HepG2 (cell line): ENCODE measurements around the gene BAG5. TPM values are rescaled to one million over a fixed set of nuclear protein-coding genes. Genes with fewer than 3 reads are reported as not detected.
A peak's percentile ranks its signal among the peaks of the same experiment; 100 is the strongest.

Source experiments
- AHR ChIP-seq: IDR thresholded peaks from 2 replicates; pipeline ENCODE4 v1.6.1; 2018; ENCODE audit warnings: missing genetic modification reagents, missing compliant biosample characterization
- CC2D1A ChIP-seq: sonication (generic); formaldehyde crosslinking; IDR thresholded peaks from 2 replicates; pipeline ENCODE4 v1.8.1; 2023; ENCODE audit warnings: mild to moderate bottlenecking, missing genetic modification reagents
- CENPT ChIP-seq: sonication (generic); formaldehyde crosslinking; IDR thresholded peaks from 2 replicates; pipeline ENCODE4 v1.8.0; 2022; ENCODE audit warnings: low read depth, mild to moderate bottlenecking, moderate library complexity, missing genetic modification reagents
- CHD2 ChIP-seq: IDR thresholded peaks from 2 replicates; pipeline ENCODE4 v1.6.1; 2011; ENCODE audit warnings: low read depth, low read length, improper control_type of control experiment
- DR1 ChIP-seq: sonication (generic); formaldehyde crosslinking; IDR thresholded peaks from 2 replicates; pipeline ENCODE4 v1.8.0; 2021; ENCODE audit warnings: mild to moderate bottlenecking, missing genetic modification reagents, inconsistent platforms
- ERF ChIP-seq: IDR thresholded peaks from 2 replicates; pipeline ENCODE4 v1.6.1; 2018; ENCODE audit warnings: missing biosample characterization, missing genetic modification reagents
- ETV6 ChIP-seq: sonication (generic); formaldehyde crosslinking; conservative IDR thresholded peaks from 2 replicates; pipeline ENCODE4 v1.4.0; 2020; ENCODE audit warnings: missing genetic modification reagents
- EZH2 ChIP-seq: conservative IDR thresholded peaks from 2 replicates; pipeline ENCODE4 v1.6.1; 2012; ENCODE audit warnings: mild to moderate bottlenecking, low read depth, low read length, moderate library complexity
- FOXP1 ChIP-seq, 2 experiments: fragments of 450-650 bp in 1 of 2; IDR thresholded peaks; 2 replicates each; pipeline ENCODE4 v1.6.1; 2017 to 2018; ENCODE audit warnings: antibody characterized with exemption in 1 of 2
- GATAD2A ChIP-seq: IDR thresholded peaks from 2 replicates; pipeline ENCODE4 v1.6.1; 2016
- HNRNPUL1 ChIP-seq: fragments of 200-400 bp; formaldehyde crosslinking; IDR thresholded peaks from 2 replicates; pipeline ENCODE4 v1.6.1; 2017; ENCODE audit warnings: low read depth, mild to moderate bottlenecking, low read length, moderate library complexity
- KDM2A ChIP-seq: sonication (generic); formaldehyde crosslinking; IDR thresholded peaks from 2 replicates; pipeline ENCODE4 v1.4.0; 2020; ENCODE audit warnings: low read depth, missing genetic modification reagents, borderline replicate concordance
- KDM3A ChIP-seq: IDR thresholded peaks from 2 replicates; pipeline ENCODE4 v1.6.1; 2018; ENCODE audit warnings: low read depth, missing compliant biosample characterization
- MYC ChIP-seq: sonication (generic); formaldehyde crosslinking; IDR thresholded peaks from 2 replicates; pipeline ENCODE4 v1.9.0; 2021; ENCODE audit warnings: missing genetic modification reagents, borderline replicate concordance
- NFKBIZ ChIP-seq: IDR thresholded peaks from 2 replicates; pipeline ENCODE4 v1.6.1; 2018; ENCODE audit warnings: missing genetic modification reagents, missing compliant biosample characterization
- NKX3-1 ChIP-seq: sonication (generic); formaldehyde crosslinking; IDR thresholded peaks from 2 replicates; pipeline ENCODE4 v1.5.0; 2020; ENCODE audit warnings: missing genetic modification reagents
- POLR2AphosphoS2 ChIP-seq: IDR thresholded peaks from 2 replicates; pipeline ENCODE4 v1.6.1; 2011; ENCODE audit warnings: low read depth, low read length, improper control_type of control experiment
- SAP130 ChIP-seq: IDR thresholded peaks from 2 replicates; pipeline ENCODE4 v1.6.1; 2016; ENCODE audit warnings: low read depth
- ZBTB42 ChIP-seq: sonication (generic); formaldehyde crosslinking; IDR thresholded peaks from 2 replicates; pipeline ENCODE4 v1.5.0; 2020; ENCODE audit warnings: mild to moderate bottlenecking, missing genetic modification reagents
- ZNF552 ChIP-seq: sonication (generic); formaldehyde crosslinking; IDR thresholded peaks from 2 replicates; pipeline ENCODE4 v1.9.0; 2022; ENCODE audit warnings: missing genetic modification reagents, mild to moderate bottlenecking, borderline replicate concordance
- ZNF598 ChIP-seq: sonication (generic); formaldehyde crosslinking; IDR thresholded peaks from 2 replicates; pipeline ENCODE4 v1.5.1; 2020; ENCODE audit warnings: mild to moderate bottlenecking, missing genetic modification reagents, borderline replicate concordance
- polyA plus RNA-seq, 8 experiments: library from polyadenylated mRNA; depleted of rRNA in 3 of 8; stranded (reverse) in 7 of 8; unstranded in 1 of 8; fragments of >200 nt; fragmentation: Illumina TruSeq in 4 of 8; extraction: Trizol in 4 of 8; gene quantifications; 2 replicates each; pipeline versions ENCODE4 v1.2.1 to v1.2.3, GENCODE V29; 2011 to 2016; ENCODE audit warnings: low read depth in 4 of 8, missing spikeins in 1 of 8, mixed read lengths in 1 of 8; ENCODE audit not compliant: insufficient read depth in 1 of 8
- total RNA-seq, 5 experiments: library from RNA; depleted of rRNA; stranded (reverse); fragments of >200 nt; fragmentation: Illumina TruSeq; extraction: Trizol; gene quantifications; 2 replicates each; pipeline ENCODE4 v1.2.3, GENCODE V29; 2016; ENCODE audit warnings: low read depth in 1 of 5
- TF ChIP-seq, protein P1 (sequence below): sonication (generic); formaldehyde crosslinking; IDR thresholded peaks from 2 replicates; pipeline ENCODE4 v1.5.1; 2020; ENCODE audit warnings: missing genetic modification reagents, mild to moderate bottlenecking, borderline replicate concordance
- TF ChIP-seq, protein P2 (sequence below): sonication (generic); formaldehyde crosslinking; IDR thresholded peaks from 2 replicates; pipeline ENCODE4 v1.4.0; 2020; ENCODE audit warnings: missing genetic modification reagents
- TF ChIP-seq, protein P3 (sequence below): sonication (generic); formaldehyde crosslinking; IDR thresholded peaks from 2 replicates; pipeline ENCODE4 v1.9.0; 2022; ENCODE audit warnings: missing genetic modification reagents, mild to moderate bottlenecking, borderline replicate concordance

Gene BAG5
- total and polyA plus RNA-seq, 2 of the 13 experiments (the other 11 are each of a cell fraction or from before 2014, with no cell fraction given) = 3.5 to 21.0 TPM

- TF ChIP-seq, protein P1, sequence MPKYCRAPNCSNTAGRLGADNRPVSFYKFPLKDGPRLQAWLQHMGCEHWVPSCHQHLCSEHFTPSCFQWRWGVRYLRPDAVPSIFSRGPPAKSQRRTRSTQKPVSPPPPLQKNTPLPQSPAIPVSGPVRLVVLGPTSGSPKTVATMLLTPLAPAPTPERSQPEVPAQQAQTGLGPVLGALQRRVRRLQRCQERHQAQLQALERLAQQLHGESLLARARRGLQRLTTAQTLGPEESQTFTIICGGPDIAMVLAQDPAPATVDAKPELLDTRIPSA (CRISPR knock-in tag) = no peak
- TF ChIP-seq NKX3-1 (0 out of 2 replicates have a peak, but pooled peaks have one; percentile 40), KDM2A (CRISPR knock-in tag) (peak; percentile 74; the same call in 1 of the 2 replicates), HNRNPUL1 (no peak), ZBTB42 (CRISPR knock-in tag) (no peak), POLR2AphosphoS2 (no peak), AHR (CRISPR knock-in tag) (0 out of 2 replicates have a peak, but pooled peaks have one; percentile 23), SAP130 (CRISPR knock-in tag) (no peak), NFKBIZ (CRISPR knock-in tag) (no peak), ZNF552 (CRISPR knock-in tag) (no peak), ERF (CRISPR knock-in tag) (no peak), ZNF598 (CRISPR knock-in tag) (no peak), ETV6 (no peak), DR1 (CRISPR knock-in tag) (no peak), KDM3A (CRISPR knock-in tag) (0 out of 2 replicates have a peak, but pooled peaks have one; percentile 59), CHD2 (no peak), GATAD2A (CRISPR knock-in tag) (0 out of 2 replicates have a peak, but pooled peaks have one; percentile 25), EZH2 (no peak), MYC (peak; percentile 72), FOXP1 (IDR thresholded peaks at IDR 0.05) (no peak), FOXP1 (CRISPR knock-in tag; IDR thresholded peaks at IDR 0.05) (no peak), CENPT (CRISPR knock-in tag) (no peak), CC2D1A (no peak)
- TF ChIP-seq, protein P2, sequence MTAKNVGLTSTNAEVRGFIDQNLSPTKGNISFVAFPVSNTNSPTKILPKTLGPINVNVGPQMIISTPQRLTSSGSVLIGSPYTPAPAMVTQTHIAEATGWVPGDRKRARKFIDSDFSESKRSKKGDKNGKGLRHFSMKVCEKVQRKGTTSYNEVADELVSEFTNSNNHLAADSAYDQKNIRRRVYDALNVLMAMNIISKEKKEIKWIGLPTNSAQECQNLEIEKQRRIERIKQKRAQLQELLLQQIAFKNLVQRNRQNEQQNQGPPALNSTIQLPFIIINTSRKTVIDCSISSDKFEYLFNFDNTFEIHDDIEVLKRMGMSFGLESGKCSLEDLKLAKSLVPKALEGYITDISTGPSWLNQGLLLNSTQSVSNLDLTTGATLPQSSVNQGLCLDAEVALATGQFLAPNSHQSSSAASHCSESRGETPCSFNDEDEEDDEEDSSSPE (CRISPR knock-in tag) = no peak
- TF ChIP-seq, protein P3, sequence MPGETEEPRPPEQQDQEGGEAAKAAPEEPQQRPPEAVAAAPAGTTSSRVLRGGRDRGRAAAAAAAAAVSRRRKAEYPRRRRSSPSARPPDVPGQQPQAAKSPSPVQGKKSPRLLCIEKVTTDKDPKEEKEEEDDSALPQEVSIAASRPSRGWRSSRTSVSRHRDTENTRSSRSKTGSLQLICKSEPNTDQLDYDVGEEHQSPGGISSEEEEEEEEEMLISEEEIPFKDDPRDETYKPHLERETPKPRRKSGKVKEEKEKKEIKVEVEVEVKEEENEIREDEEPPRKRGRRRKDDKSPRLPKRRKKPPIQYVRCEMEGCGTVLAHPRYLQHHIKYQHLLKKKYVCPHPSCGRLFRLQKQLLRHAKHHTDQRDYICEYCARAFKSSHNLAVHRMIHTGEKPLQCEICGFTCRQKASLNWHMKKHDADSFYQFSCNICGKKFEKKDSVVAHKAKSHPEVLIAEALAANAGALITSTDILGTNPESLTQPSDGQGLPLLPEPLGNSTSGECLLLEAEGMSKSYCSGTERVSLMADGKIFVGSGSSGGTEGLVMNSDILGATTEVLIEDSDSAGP (CRISPR knock-in tag) = peak; percentile 56; the same call in 1 of the 2 replicates
These were observed 15.6 kb downstream of the BAG5 start (continued) for GRCh38 chr14:103546652-103547454.
